ENCODE results near the gene ITIH6.
A peak's percentile ranks its signal among the peaks of the same experiment; 100 is the strongest.
"Not testable (repeated sequence)": the region's sequence is repeated elsewhere in the genome, so short reads cannot be mapped to it uniquely, and the experiment has no call there.

DNA sequence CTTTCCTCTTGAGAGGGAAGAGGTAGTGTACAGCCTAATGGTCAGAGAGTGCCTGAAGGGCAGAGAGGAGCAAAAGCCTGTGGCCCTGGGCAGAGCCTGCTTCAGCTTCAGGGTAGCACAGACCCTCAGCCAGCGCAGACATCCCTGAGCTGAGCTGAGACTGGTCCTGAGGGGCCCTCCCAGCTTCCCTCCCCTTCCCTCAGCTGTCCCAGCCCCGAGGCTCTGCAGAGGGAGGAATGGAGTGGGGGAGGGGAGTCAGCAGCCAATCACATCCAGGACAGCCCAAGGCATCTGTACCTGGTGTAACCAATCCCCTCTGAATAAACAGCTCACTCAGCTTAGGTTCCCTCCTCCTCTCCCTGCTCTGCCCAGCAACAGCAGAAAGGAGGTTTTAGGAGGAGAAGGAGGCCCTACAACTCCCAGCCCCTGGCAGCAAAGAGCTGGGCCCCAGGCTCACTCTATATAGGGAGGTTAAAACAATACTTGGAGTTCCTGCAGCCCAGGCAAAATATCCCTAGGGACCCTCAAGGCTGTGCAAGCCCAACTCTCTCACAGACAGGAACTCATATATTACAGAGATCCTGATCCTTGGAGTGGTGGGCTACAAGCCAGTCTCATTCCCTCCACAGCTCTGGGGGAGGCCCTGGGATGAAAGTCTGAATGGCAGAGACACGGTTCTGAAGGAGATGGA is 43.3 kb upstream of the ITIH6 start:
- TF ChIP-seq CTCF (IDR thresholded peaks at IDR 0.05; ENCODE audit: poor library complexity, severe bottlenecking); RAD21 (conservative IDR thresholded peaks at IDR 0.05); EZH2 (IDR thresholded peaks at IDR 0.05; ENCODE audit: borderline replicate concordance, insufficient read depth, low read length, poor library complexity, severe bottlenecking); MXI1 (conservative IDR thresholded peaks at IDR 0.05; ENCODE audit: poor library complexity, severe bottlenecking): not testable (repeated sequence)
- TF ChIP-seq POLR2AphosphoS5 (IDR thresholded peaks at IDR 0.05) (peak; percentile 73), EP300 (conservative IDR thresholded peaks at IDR 0.05; ENCODE audit: poor library complexity, severe bottlenecking) (peak; percentile 57)
